Naive thymus-derived CD8-positive, alpha-beta T cell (primary cell): ENCODE data around the gene PAPSS1. TPM values are rescaled to one million over a fixed set of nuclear protein-coding genes. Genes with fewer than 3 reads are reported as not detected.
A peak's percentile ranks its signal among the peaks of the same experiment; 100 is the strongest.
"Not testable (repeated sequence)": the region's sequence is repeated elsewhere in the genome, so short reads cannot be mapped to it uniquely, and the experiment has no call there.

Experiments
- ATAC-seq, 2 donors: fragments of 150-1000 bp; cut with Tn5 transposase in 1 of 2; sonication (Bioruptor Pico), chemical (Tn5 transposase) in 1 of 2; 1 replicate in 1 of 2; 2 replicates in 1 of 2; pipeline ENCODE4 v1.10.0; 2021; ENCODE audit warnings: mild to moderate bottlenecking in 2 of 2, moderate library complexity in 2 of 2
- POLR2A ChIA-PET: fragments of 350-600 bp; sonication (Branson Sonifier 250); formaldehyde crosslinking; loops from one replicate; lab custom pipeline; 2021; ENCODE audit warnings: antibody characterized with exemption; lab: Charles Lee
- DNase-seq, 10 donors: peaks; one replicate each; pipeline versions ENCODE4 v3.0.0 to v3.0.0-alpha.2; 2020 to 2022
- H3K27ac Mint-ChIP-seq, 10 donors: one replicate each; pipeline ENCODE4 v1.8.0; 2020 to 2022; ENCODE audit warnings: mild to moderate bottlenecking in 10 of 10, mixed read lengths in 10 of 10, moderate library complexity in 4 of 10, inconsistent platforms in 1 of 10
- H3K27me3 Mint-ChIP-seq, 5 donors: one replicate each; pipeline ENCODE4 v1.8.0; 2021 to 2022; ENCODE audit warnings: mixed read lengths in 5 of 5
- H3K36me3 Mint-ChIP-seq, 3 donors: one replicate each; pipeline ENCODE4 v1.8.0; 2020 to 2022; ENCODE audit warnings: mixed read lengths in 3 of 3, mild to moderate bottlenecking in 2 of 3, inconsistent platforms in 1 of 3
- H3K4me1 Mint-ChIP-seq, 4 donors: one replicate each; pipeline ENCODE4 v1.8.0; 2021 to 2022; ENCODE audit warnings: mixed read lengths in 4 of 4
- H3K4me3 Mint-ChIP-seq, 10 donors: one replicate each; pipeline ENCODE4 v1.8.0; 2020 to 2022; ENCODE audit warnings: mild to moderate bottlenecking in 10 of 10, mixed read lengths in 10 of 10, moderate library complexity in 6 of 10, inconsistent platforms in 1 of 10
- H3K9me3 Mint-ChIP-seq, 9 donors: one replicate each; pipeline ENCODE4 v1.8.0; 2020 to 2022; ENCODE audit warnings: mixed read lengths in 9 of 9, mild to moderate bottlenecking in 3 of 9, inconsistent platforms in 1 of 9, moderate library complexity in 1 of 9
- polyA plus RNA-seq, 3 donors: library from polyadenylated mRNA; unstranded; fragments of 300-500 nt; fragmentation: Illumina TruSeq; gene quantifications; one replicate each; pipeline ENCODE4 v1.2.3, GENCODE V29; 2021
- total RNA-seq, 8 experiments: library from RNA in 2 of 8; stranded (reverse) in 2 of 8; gene quantifications; one replicate each; pipeline ENCODE4 v1.2.3 and lab custom pipeline; 2021 to 2026

PAPSS1 gene
- total and polyA plus RNA-seq, 5 experiments from 2014 or later: 17.3 to 23.9 (median 22.8) TPM

- DNase-seq: no peak
- Mint-ChIP-seq H3K9me3 (peaks cover 0 to 12% (median 4%) of the 10 kb centered on the region in 9 donors), H3K4me1 (no peaks in the 10 kb centered on the region), H3K27me3 (peaks cover 0 to 7% (median 1%) of the 10 kb centered on the region in 5 donors), H3K36me3 (no peaks in the 10 kb centered on the region), H3K4me3 (no peak overlapping the region), H3K27ac (peak overlapping the region in 1 of 10 donors; percentile 72)
- ATAC-seq: no peak
- POLR2A ChIA-PET: no interaction called here
Observed at GRCh38 chr4:107740950-107741701, 21.1 kb upstream of the PAPSS1 start.

GRCh38 chr4:107740381-107740780, 20.3 kb upstream of the PAPSS1 start:
- Mint-ChIP-seq H3K27ac (no peak overlapping the region), H3K9me3 (peaks cover 0 to 10% (median 2%) of the 10 kb centered on the region in 9 donors), H3K4me3 (no peak overlapping the region), H3K27me3 (no peaks in the 10 kb centered on the region), H3K36me3 (no peaks in the 10 kb centered on the region), H3K4me1 (no peaks in the 10 kb centered on the region)
- POLR2A ChIA-PET: no interaction called here
- DNase-seq (no peak), ATAC-seq (no peak)

DNA sequence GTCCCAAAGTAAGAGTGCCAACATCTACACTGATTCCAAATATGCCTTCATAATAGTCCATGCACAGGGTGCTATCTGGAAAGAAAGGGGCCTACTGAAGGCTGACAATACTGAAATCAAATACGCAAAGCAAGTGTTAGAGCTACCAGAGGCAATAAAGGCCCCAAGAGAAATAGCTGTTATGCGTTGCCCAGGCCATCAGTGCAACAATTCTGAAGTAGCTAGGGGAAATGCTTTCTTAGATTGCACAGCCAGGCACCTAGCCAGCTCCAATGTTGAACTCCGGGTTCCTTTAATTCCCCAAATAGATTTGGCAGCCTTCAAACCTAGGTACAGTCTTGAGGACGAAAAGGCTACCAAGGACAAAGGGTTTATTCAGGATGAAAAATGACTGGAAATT, 17.4 kb upstream of the PAPSS1 start:
- no peak for ATAC-seq

DNA sequence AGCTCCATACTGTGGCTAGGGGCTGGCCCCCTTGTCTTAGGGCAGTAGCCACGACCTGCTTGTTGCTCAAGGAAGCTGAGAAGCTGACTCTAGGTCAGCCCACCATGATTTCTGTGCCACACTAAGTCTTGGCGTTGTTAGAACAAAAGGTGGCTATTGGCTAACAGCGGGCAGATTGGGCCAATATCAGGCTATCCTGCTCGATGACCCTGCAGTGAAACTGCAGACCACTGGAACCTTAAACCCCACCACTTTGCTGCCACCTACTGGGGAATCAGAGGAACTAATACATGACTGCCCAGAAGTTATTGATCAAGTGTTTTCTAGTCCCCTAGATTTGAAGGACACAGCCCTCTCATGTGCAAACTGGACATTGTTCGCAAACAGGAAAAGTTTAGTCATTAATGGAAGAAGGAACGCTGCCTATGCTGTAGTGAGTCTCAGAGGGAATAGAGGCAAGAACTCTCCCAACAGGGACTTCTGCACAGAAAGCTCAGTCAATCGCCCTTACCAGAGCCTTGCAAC, 17.0 kb upstream of the PAPSS1 start:
- Mint-ChIP-seq H3K36me3 (no peaks in the 10 kb centered on the region), H3K27me3 (peaks cover 0 to 5% (median 0%) of the 10 kb centered on the region in 5 donors), H3K9me3 (no peaks in the 10 kb centered on the region), H3K27ac (no peak overlapping the region), H3K4me1 (peaks cover 0 to 4% (median 0%) of the 10 kb centered on the region in 4 donors), H3K4me3 (no peak overlapping the region)
- ATAC-seq (peak; percentile 43 to 61), DNase-seq (peak; percentile 9 to 65 (median 35))
- POLR2A ChIA-PET: no interaction called here

More for the DNA sequence above, 17.4 kb upstream of the PAPSS1 start:
- Mint-ChIP-seq H3K27ac (no peak overlapping the region), H3K4me3 (no peak overlapping the region), H3K27me3 (peaks cover 0 to 5% (median 0%) of the 10 kb centered on the region in 5 donors), H3K4me1 (peaks cover 0 to 4% (median 0%) of the 10 kb centered on the region in 4 donors), H3K9me3 (no peaks in the 10 kb centered on the region), H3K36me3 (no peaks in the 10 kb centered on the region)
- POLR2A ChIA-PET: no interaction called here
- DNase-seq: no peak

- DNase-seq (no peak), ATAC-seq (no peak)
- Mint-ChIP-seq H3K27me3 (peaks cover 0 to 5% (median 0%) of the 10 kb centered on the region in 5 donors), H3K4me1 (peaks cover 0 to 4% (median 0%) of the 10 kb centered on the region in 4 donors), H3K27ac (no peak overlapping the region), H3K36me3 (no peaks in the 10 kb centered on the region), H3K4me3 (no peak overlapping the region), H3K9me3 (no peaks in the 10 kb centered on the region)
- POLR2A ChIA-PET: no interaction called here
Observed at GRCh38 chr4:107736037-107736436, 16.0 kb upstream of the PAPSS1 start.

DNA sequence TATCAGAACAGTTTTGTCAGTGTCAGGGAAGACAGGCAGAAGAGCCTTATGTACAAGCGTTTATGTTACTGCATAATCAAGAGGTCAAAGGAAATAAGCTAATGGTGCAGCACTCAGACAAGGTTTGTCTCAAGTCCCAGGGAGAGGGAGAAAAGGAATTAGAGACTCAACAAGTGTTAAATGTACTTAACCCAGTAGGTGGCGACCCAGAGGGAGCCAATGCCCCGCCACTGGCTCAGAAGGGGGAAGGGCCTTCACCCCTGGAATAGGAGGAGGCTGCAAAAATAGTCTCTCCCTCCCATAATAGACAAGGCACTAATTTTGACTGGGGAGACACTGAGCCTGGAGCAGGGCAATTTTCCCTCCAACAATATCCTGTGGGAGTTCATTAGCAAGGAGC, 14.1 kb upstream of the PAPSS1 start:
- POLR2A ChIA-PET: no interaction called here
- no peak for DNase-seq
- H3K27ac Mint-ChIP-seq: no peak overlapping the region
- no peaks in the 10 kb centered on the region for H3K36me3 Mint-ChIP-seq
- H3K9me3 Mint-ChIP-seq: no peaks in the 10 kb centered on the region
- H3K4me3 Mint-ChIP-seq: no peak overlapping the region
- ATAC-seq: no peak
- H3K4me1 Mint-ChIP-seq: peaks cover 0 to 4% (median 0%) of the 10 kb centered on the region in 4 donors
- H3K27me3 Mint-ChIP-seq: peaks cover 0 to 5% (median 0%) of the 10 kb centered on the region in 5 donors

- Mint-ChIP-seq H3K36me3 (no peaks in the 10 kb centered on the region), H3K4me3 (no peak overlapping the region), H3K9me3 (no peaks in the 10 kb centered on the region), H3K4me1 (peaks cover 0 to 4% (median 0%) of the 10 kb centered on the region in 4 donors), H3K27ac (peak overlapping the region in 1 of 10 donors; percentile 34), H3K27me3 (peaks cover 0 to 8% (median 0%) of the 10 kb centered on the region in 5 donors)
- POLR2A ChIA-PET: no interaction called here
- ATAC-seq (no peak), DNase-seq (no peak)
Observed at GRCh38 chr4:107733431-107733925, 13.4 kb upstream of the PAPSS1 start.

DNA sequence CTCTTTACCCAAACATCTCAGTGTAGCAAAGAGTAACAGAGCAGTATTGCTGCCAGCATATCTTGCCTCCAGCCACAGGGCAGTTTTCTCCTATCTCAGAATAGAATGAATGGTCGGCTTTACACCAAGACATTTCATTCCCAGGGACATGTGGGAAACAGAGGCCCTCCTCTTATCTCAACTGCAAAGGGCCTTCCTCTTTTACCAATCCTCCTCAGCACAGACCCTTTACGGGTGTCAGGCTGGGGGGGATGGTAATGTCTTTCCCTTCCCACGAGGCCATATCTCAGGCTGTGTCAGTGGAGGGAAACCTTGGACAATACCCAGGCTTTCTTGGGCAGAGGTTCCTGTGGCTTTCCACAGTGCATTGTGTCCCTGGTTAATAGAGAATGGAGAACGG, 9.0 kb upstream of the PAPSS1 start:
- H3K4me1 Mint-ChIP-seq, DNase-seq, H3K4me3 Mint-ChIP-seq, ATAC-seq, H3K27ac Mint-ChIP-seq, H3K36me3 Mint-ChIP-seq, H3K9me3 Mint-ChIP-seq, POLR2A ChIA-PET: not testable (repeated sequence)
- H3K27me3 Mint-ChIP-seq: peaks cover 0 to 12% (median 0%) of the 10 kb centered on the region in 5 donors

GRCh38 chr4:107726131-107726925, 6.3 kb upstream of the PAPSS1 start:
- H3K4me1 Mint-ChIP-seq, H3K36me3 Mint-ChIP-seq, H3K4me3 Mint-ChIP-seq, H3K27me3 Mint-ChIP-seq, H3K9me3 Mint-ChIP-seq, DNase-seq, POLR2A ChIA-PET, ATAC-seq: not testable (repeated sequence)
- peak overlapping the region in 1 of 10 donors; percentile 31 for H3K27ac Mint-ChIP-seq

DNA sequence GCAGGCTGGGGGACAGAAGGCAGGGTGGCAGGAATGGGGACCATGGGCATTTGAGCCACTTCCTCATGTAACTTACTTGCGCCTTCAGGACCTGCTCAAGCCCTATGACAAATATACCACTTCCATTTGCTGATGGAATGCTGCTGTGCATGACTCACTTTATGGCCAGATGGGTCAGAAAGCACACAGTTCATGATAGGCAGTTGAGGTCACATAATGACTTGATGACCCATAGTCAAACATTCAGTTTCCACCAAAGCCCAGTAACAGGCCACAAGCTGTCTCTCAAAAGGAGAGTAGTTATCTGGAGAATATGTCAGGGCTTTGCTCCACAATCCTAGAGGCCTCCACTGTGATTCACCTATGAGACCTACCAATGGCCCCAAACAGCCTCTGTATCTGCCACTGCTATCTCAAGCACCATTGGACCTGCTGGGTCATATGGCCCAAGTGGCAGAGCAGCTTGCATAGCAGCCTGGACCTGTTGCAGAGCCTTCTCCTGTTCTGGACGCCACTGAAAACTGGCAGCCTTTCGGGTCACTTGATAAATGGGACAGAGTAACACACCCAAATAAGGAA, 5.3 kb upstream of the PAPSS1 start:
- POLR2A ChIA-PET: no interaction called here
- Mint-ChIP-seq H3K4me3 (no peak overlapping the region), H3K27ac (no peak overlapping the region), H3K9me3 (no peaks in the 10 kb centered on the region), H3K27me3 (peaks cover 0 to 9% (median 0%) of the 10 kb centered on the region in 5 donors), H3K4me1 (peaks cover 7 to 11% (median 9%) of the 10 kb centered on the region in 4 donors), H3K36me3 (no peaks in the 10 kb centered on the region)
- DNase-seq (no peak), ATAC-seq (no peak)

DNA sequence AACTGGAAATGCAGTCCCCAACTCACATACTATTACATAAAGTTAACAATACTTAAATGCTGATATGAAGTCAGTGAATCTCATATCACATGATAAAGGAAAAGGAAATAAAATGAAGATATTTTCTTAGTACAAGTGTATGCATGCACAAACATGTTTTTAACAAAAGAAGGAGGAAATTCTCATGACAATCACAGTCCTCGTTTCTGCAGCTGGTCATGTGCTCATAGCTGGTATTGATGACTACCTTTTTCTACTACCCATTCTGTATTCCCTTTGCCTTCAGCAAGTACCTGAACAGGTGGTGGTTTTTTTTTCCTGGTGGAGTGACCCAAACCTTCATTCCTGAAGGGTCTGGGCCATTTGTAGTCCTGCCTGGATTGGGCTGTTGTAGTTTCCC, 3.3 kb upstream of the PAPSS1 start:
- H3K27me3 Mint-ChIP-seq, DNase-seq, ATAC-seq, POLR2A ChIA-PET, H3K9me3 Mint-ChIP-seq, H3K36me3 Mint-ChIP-seq: not testable (repeated sequence)
- H3K27ac Mint-ChIP-seq: peak overlapping the region in 1 of 10 donors; percentile 34
- peaks cover 14 to 25% (median 21%) of the 10 kb centered on the region in 4 donors for H3K4me1 Mint-ChIP-seq
- H3K4me3 Mint-ChIP-seq: peak overlapping the region in 1 of 10 donors; percentile 42

- peak; percentile 38 to 81 (median 54) for DNase-seq
- Mint-ChIP-seq H3K4me3 (peak overlapping the region; percentile 93 to 98 (median 95)), H3K27me3 (no peaks in the 10 kb centered on the region), H3K4me1 (peaks cover 19 to 32% (median 30%) of the 10 kb centered on the region in 4 donors), H3K9me3 (no peaks in the 10 kb centered on the region), H3K27ac (peak overlapping the region; percentile 87 to 98 (median 95)), H3K36me3 (no peaks in the 10 kb centered on the region)
- POLR2A ChIA-PET: interaction anchor here (0.7 to 2.6 kb wide), 9 partner anchors 11 to 1838 kb away, joined by 3 to 15 read pairs (median 6); partner anchors contain the start of genes AIMP1, CYP2U1, MCUB and OSTC
- peak in 1 of 2 donors; percentile 11 for ATAC-seq
Observed at GRCh38 chr4:107721436-107722100, 1.5 kb upstream of the PAPSS1 start.
